PC-9 (cell line): ENCODE data around the gene KCTD12.

Experiments used
- CTCF ChIP-seq: fragments of 200-600 bp; sonication (generic); conservative IDR thresholded peaks from 2 replicates; pipeline ENCODE4 v1.6.1; 2017; ENCODE audit warnings: mixed run types, antibody characterized with exemption, mild to moderate bottlenecking, moderate library complexity
- EZH2 ChIP-seq: fragments of 200-600 bp; sonication (generic); IDR thresholded peaks from 2 replicates; pipeline ENCODE4 v1.8.0; 2017; ENCODE audit warnings: antibody characterized with exemption, low read depth

- TF ChIP-seq CTCF, result no peak
- no peak for TF ChIP-seq EZH2
Observed at GRCh38 chr13:76864259-76864658, 21.9 kb downstream of the KCTD12 start.
